B cell (primary cell): ENCODE results near the gene MTFR1L. TPM values are rescaled to one million over a fixed set of nuclear protein-coding genes. Genes with fewer than 3 reads are reported as not detected.

Experiments
- ATAC-seq: fragments of 200-7000 bp; cut with Tn5 transposase; one replicate; pipeline ENCODE4 v1.10.0; 2021; ENCODE audit warnings: low read depth, mild to moderate bottlenecking, moderate number of reproducible peaks, moderate library complexity
- CTCF ChIA-PET: fragments of 350-600 bp; sonication (Branson Sonifier 250); formaldehyde crosslinking; loops from one replicate; lab custom pipeline; 2021; ENCODE audit warnings: antibody characterized with exemption, inconsistent platforms; lab: Charles Lee
- POLR2A ChIA-PET: fragments of 350-600 bp; sonication (Branson Sonifier 250); formaldehyde crosslinking; loops from one replicate; lab custom pipeline; 2021; ENCODE audit warnings: antibody characterized with exemption; lab: Charles Lee
- DNase-seq: peaks from one replicate; pipeline ENCODE4 v3.0.0; 2013
- H2AFZ ChIP-seq: 2 replicates; pipeline ENCODE4 v1.6.1; 2012; ENCODE audit warnings: mild to moderate bottlenecking, low read depth, low read length; ENCODE audit not compliant: insufficient read depth, poor library complexity, severe bottlenecking
- H3K27ac ChIP-seq, 2 donors: 1 replicate in 1 of 2; 2 replicates in 1 of 2; pipeline ENCODE4 v1.5.1; 2012 to 2013; ENCODE audit warnings: low read length in 2 of 2, mild to moderate bottlenecking in 2 of 2, moderate library complexity in 1 of 2
- H3K27me3 ChIP-seq, 4 experiments: fragments of 200-600 bp in 1 of 4; sonication (generic) in 1 of 4; replicated peaks in 1 of 4; 1 replicate in 2 of 4; 2 replicates in 2 of 4; pipeline versions ENCODE4 v1.6.1 to v1.7.0; 2013 to 2016; ENCODE audit warnings: low read length in 3 of 4, mild to moderate bottlenecking in 2 of 4, mixed read lengths in 1 of 4, moderate library complexity in 1 of 4; ENCODE audit not compliant: insufficient read depth in 4 of 4, control insufficient read depth in 3 of 4; ENCODE audit errors: control extremely low read depth in 1 of 4
- H3K36me3 ChIP-seq, 2 experiments: replicated peaks in 1 of 2; 1 replicate in 1 of 2; 2 replicates in 1 of 2; pipeline versions ENCODE4 v1.6.1 to v1.7.1; 2013; ENCODE audit warnings: low read length in 1 of 2; ENCODE audit not compliant: insufficient read depth in 2 of 2, control insufficient read depth in 1 of 2; ENCODE audit errors: control extremely low read depth in 1 of 2, extremely low read depth in 1 of 2
- H3K4me1 ChIP-seq, 2 donors: fragments of 200-600 bp in 1 of 2; sonication (generic) in 1 of 2; 1 replicate in 1 of 2; 2 replicates in 1 of 2; pipeline versions ENCODE4 v1.5.1 to v1.6.1; 2013 to 2017; ENCODE audit warnings: low read length in 2 of 2; ENCODE audit not compliant: control insufficient read depth in 2 of 2, insufficient read depth in 2 of 2
- H3K4me2 ChIP-seq: replicated peaks from 2 replicates; pipeline ENCODE3; 2012; ENCODE audit warnings: mild to moderate bottlenecking, low read depth, low read length; ENCODE audit not compliant: poor library complexity, severe bottlenecking
- H3K4me3 ChIP-seq, 5 experiments: fragments of 200-600 bp in 1 of 5; sonication (generic) in 1 of 5; 1 replicate in 3 of 5; 2 replicates in 2 of 5; pipeline versions ENCODE4 v1.5.1 to v1.7.0; 2011 to 2016; ENCODE audit warnings: low read length in 4 of 5, mild to moderate bottlenecking in 4 of 5, low read depth in 2 of 5, control low read depth in 1 of 5, moderate library complexity in 1 of 5; ENCODE audit not compliant: insufficient read depth in 1 of 5; ENCODE audit errors: control extremely low read depth in 1 of 5, extremely low read depth in 1 of 5
- H3K79me2 ChIP-seq: fragments of 200-600 bp; sonication (generic); one replicate; pipeline ENCODE4 v1.6.0; 2016; ENCODE audit warnings: low read length; ENCODE audit not compliant: control insufficient read depth, insufficient read depth
- H3K9ac ChIP-seq: fragments of 200-600 bp; sonication (generic); 2 replicates; pipeline ENCODE4 v1.6.1; 2017; ENCODE audit warnings: mild to moderate bottlenecking, low read length, moderate library complexity
- H3K9me3 ChIP-seq, 3 donors: one replicate each; pipeline versions ENCODE4 v1.6.1 to v1.7.1; 2013; ENCODE audit warnings: low read length in 2 of 3; ENCODE audit not compliant: control insufficient read depth in 2 of 3, insufficient read depth in 1 of 3; ENCODE audit errors: control extremely low read depth in 1 of 3
- H4K20me1 ChIP-seq: 2 replicates; pipeline ENCODE4 v1.6.0; 2012; ENCODE audit warnings: mild to moderate bottlenecking, low read length; ENCODE audit not compliant: insufficient read depth, control insufficient read depth, poor library complexity, severe bottlenecking
- H3K27ac Mint-ChIP-seq: one replicate; pipeline ENCODE4 v1.8.0; 2021; ENCODE audit warnings: mixed read lengths
- H3K27me3 Mint-ChIP-seq: one replicate; pipeline ENCODE4 v1.8.0; 2021; ENCODE audit warnings: mixed read lengths
- H3K4me1 Mint-ChIP-seq: one replicate; pipeline ENCODE4 v1.8.0; 2021; ENCODE audit warnings: mixed read lengths
- H3K4me3 Mint-ChIP-seq: one replicate; pipeline ENCODE4 v1.8.0; 2021; ENCODE audit warnings: mixed read lengths
- H3K9me3 Mint-ChIP-seq: one replicate; pipeline ENCODE4 v1.8.0; 2022; ENCODE audit warnings: mixed read lengths; ENCODE audit not compliant: insufficient read depth
- EZH2 ChIP-seq: IDR thresholded peaks from 2 replicates; pipeline ENCODE4 v1.6.1; 2012; ENCODE audit warnings: borderline replicate concordance, low read depth, mild to moderate bottlenecking, moderate library complexity, low read length; ENCODE audit not compliant: insufficient read depth, poor library complexity, severe bottlenecking
- WGBS: methylation state at CpG from one replicate; pipeline ENCODE4 v1.1.5; 2013; ENCODE audit warnings: missing lambda C conversion rate; ENCODE audit not compliant: insufficient coverage; 5-methylcytosine and 5-hydroxymethylcytosine counted together
- intact Hi-C: fragments of 100-400 bp; cut with micrococcal nuclease; formaldehyde crosslinking; loops from one replicate; pipeline ENCODE4 v1.10.0; 2022
- polyA minus RNA-seq: library from RNA; depleted of rRNA, polyadenylated mRNA; stranded (reverse); fragments of >200 nt; gene quantifications from 2 replicates; pipeline ENCODE4 v1.2.3, GENCODE V29; 2012
- polyA plus RNA-seq: library from polyadenylated mRNA; depleted of rRNA; stranded (reverse); fragments of >200 nt; gene quantifications from 2 replicates; pipeline ENCODE4 v1.2.3, GENCODE V29; 2012
- total RNA-seq, 2 donors: library from RNA; stranded (reverse); fragments of 120-200 nt in 1 of 2; gene quantifications; 1 replicate in 1 of 2; 2 replicates in 1 of 2; pipeline versions ENCODE4 v1.2.3 to v1.2.4, GENCODE V29; 2013 to 2022
- TF ChIP-seq, protein P1 (sequence below): fragments of 200-600 bp; IDR thresholded peaks from one replicate; pipeline ENCODE4 v1.8.0; 2022; ENCODE audit warnings: antibody characterized with exemption, mild to moderate bottlenecking

Gene MTFR1L
- 40.9 and 41.5 TPM in 2 replicates for total RNA-seq
- total RNA-seq (2013): 33.4 TPM
- polyA plus RNA-seq: 39.5 and 44.6 TPM in 2 replicates
- 12.9 and 22.5 TPM in 2 replicates for polyA minus RNA-seq

DNA sequence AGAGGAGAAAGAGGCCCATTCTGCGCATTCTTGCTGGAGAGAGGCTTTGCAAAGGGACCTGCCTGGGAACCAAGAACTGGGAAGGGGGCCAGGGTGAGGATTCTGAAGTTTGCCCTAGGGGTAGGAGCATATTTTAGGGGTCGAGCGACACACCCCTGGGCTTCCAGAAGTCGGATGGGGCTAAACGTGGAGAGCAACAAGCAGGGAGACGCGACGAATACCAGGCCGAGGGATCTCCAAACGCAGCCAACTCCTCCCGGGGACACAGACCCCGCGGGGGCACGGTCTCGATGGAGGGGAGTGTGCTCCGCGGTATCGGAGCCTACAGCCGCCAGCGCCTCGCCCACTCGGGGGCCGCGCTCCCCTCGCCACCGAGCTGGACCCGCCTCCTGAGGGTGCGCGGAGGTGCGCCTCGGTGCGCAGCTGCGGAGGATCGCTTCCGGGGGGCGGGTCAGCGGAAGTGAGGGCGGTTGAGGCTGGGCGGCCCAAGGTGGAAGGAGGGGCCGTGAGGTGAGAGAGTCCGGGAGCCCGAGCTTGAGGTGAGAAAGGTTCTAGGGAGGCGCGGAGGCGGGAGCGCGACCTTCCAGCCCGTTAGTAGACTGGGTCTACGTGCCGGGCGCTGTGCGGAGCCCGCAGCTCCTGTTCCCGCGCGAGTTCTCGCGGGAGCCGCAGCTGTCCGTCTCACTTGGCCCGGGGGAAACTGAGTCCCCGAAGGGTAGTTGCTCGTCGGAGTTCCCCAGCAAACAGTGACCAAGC, at the start of gene MTFR1L:
Gene MTFR1L, plus strand, starts transcription at position 464 of the 756 bp plus-strand sequence. CDS start 3,151 bp downstream, outside the sequence.
- H3K4me2 ChIP-seq: peak within 1 kb of the TSS; percentile 94
- H3K4me3 Mint-ChIP-seq: peak within 1 kb of the TSS; percentile 95
- peaks cover 0 to 3% of the 10 kb centered on the region in 2 experiments for H3K36me3 ChIP-seq
- H3K9ac ChIP-seq: peak within 1 kb of the TSS; percentile 83
- ATAC-seq: peak; percentile 93
- H3K27me3 ChIP-seq: no peaks in the 10 kb centered on the region
- H3K9me3 Mint-ChIP-seq: no peaks in the 10 kb centered on the region
- no peak for TF ChIP-seq EZH2
- TF ChIP-seq, protein P1, sequence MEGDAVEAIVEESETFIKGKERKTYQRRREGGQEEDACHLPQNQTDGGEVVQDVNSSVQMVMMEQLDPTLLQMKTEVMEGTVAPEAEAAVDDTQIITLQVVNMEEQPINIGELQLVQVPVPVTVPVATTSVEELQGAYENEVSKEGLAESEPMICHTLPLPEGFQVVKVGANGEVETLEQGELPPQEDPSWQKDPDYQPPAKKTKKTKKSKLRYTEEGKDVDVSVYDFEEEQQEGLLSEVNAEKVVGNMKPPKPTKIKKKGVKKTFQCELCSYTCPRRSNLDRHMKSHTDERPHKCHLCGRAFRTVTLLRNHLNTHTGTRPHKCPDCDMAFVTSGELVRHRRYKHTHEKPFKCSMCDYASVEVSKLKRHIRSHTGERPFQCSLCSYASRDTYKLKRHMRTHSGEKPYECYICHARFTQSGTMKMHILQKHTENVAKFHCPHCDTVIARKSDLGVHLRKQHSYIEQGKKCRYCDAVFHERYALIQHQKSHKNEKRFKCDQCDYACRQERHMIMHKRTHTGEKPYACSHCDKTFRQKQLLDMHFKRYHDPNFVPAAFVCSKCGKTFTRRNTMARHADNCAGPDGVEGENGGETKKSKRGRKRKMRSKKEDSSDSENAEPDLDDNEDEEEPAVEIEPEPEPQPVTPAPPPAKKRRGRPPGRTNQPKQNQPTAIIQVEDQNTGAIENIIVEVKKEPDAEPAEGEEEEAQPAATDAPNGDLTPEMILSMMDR: no peak
- POLR2A ChIA-PET: interaction anchor here (0.7 to 1.7 kb wide), 6 partner anchors 9 to 588 kb away, joined by 3 to 8 read pairs (median 4); partner anchors contain the start of genes PAQR7, RSRP1 and SYF2
- CTCF ChIA-PET: interaction anchor here (0.6 to 2.9 kb wide), 6 partner anchors 9 to 77 kb away, joined by 3 to 18 read pairs (median 5); no protein-coding TSS in a partner anchor
- H3K9me3 ChIP-seq: no peaks in the 10 kb centered on the region
- peak within 1 kb of the TSS; percentile 76 to 84 for H3K27ac ChIP-seq
- peak within 1 kb of the TSS; percentile 89 for H2AFZ ChIP-seq
- H3K4me1 Mint-ChIP-seq: peaks cover 29% of the 10 kb centered on the region
- intact Hi-C loops: loop anchor here (1.0 to 10.0 kb wide), 6 partner anchors 40 to 575 kb away; partner anchors contain the start of genes AUNIP, MACO1, MAN1C1 and PAFAH2
- peaks cover 40% of the 10 kb centered on the region for H3K79me2 ChIP-seq
- peak within 1 kb of the TSS; percentile 66 to 99 (median 84) for H3K4me3 ChIP-seq
- DNase-seq: peak; percentile 94
- WGBS: 1% methylated on average over 56 of the region's 64 CpGs
- peaks cover 18 to 24% of the 10 kb centered on the region in 2 donors for H3K4me1 ChIP-seq
- H4K20me1 ChIP-seq: peaks cover 22% of the 10 kb centered on the region
- peak within 1 kb of the TSS; percentile 94 for H3K27ac Mint-ChIP-seq
- no peaks in the 10 kb centered on the region for H3K27me3 Mint-ChIP-seq
